Dendritic cell treated with granulocyte-macrophage colony-stimulating factor and Interleukin-4, amounts not matched to agents 40 ng/mL and 50 ng/mL, for 4 days (primary cell): ENCODE measurements around the gene CEMIP2.

Experiments
- H3K27ac Mint-ChIP-seq: one replicate; pipeline ENCODE4 v1.8.0; 2022; ENCODE audit warnings: mild to moderate bottlenecking, mixed read lengths
- H3K27me3 Mint-ChIP-seq: one replicate; pipeline ENCODE4 v1.8.0; 2022; ENCODE audit warnings: mild to moderate bottlenecking, mixed read lengths
- H3K36me3 Mint-ChIP-seq: one replicate; pipeline ENCODE4 v1.8.0; 2022; ENCODE audit warnings: low read depth, mixed read lengths
- H3K4me1 Mint-ChIP-seq: one replicate; pipeline ENCODE4 v1.8.0; 2022; ENCODE audit warnings: low read depth, mixed read lengths
- H3K4me3 Mint-ChIP-seq: one replicate; pipeline ENCODE4 v1.8.0; 2022; ENCODE audit warnings: mild to moderate bottlenecking, moderate library complexity, mixed read lengths
- H3K9me3 Mint-ChIP-seq: one replicate; pipeline ENCODE4 v1.8.0; 2022; ENCODE audit warnings: mixed read lengths
- intact Hi-C: fragments of 100-400 bp; cut with micrococcal nuclease; formaldehyde crosslinking; loops from one replicate; pipeline ENCODE4 v1.15.0; 2022

CEMIP2 gene

DNA sequence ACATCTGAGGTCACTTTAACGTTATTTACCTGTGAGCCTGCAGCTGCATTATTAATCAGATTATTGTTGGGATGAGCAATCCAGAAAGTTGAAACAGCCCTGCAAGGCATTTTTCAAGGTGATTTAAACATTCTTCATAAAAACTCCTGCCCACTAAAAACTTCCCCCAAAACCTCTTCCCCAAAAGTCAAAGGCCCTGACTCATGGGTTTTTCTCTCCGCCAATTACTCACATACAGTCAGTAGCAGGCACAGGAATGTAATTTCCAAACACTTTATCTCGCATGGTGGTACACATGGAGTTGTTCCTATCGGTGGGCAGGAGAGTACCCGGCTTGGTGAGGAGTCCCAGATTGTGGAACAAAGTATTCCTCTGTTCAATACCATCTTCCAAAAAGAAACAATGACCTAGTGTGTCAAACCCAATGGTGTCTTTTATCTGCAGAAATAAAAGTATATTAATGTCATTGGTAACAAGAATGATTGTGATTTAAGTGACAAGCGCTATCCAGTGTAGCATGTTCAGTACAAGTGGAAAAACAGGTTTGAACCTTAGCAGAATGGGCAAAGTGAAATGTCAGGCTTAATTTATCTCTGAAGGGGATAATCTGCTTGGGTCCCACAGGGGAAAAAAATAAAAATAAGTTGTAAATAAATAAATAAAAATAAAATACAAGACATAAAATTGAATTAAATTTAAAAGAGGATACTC, 38.3 kb downstream of the CEMIP2 start:
- intact Hi-C loops: loop anchor here (5.0 kb wide), 1 partner anchor 37 kb away; the partner anchor contains the start of gene CEMIP2
- no peaks in the 10 kb centered on the region for H3K9me3 Mint-ChIP-seq
- no peaks in the 10 kb centered on the region for H3K27me3 Mint-ChIP-seq
- peaks cover 97% of the 10 kb centered on the region for H3K36me3 Mint-ChIP-seq
- peak overlapping the region; percentile 19 for H3K27ac Mint-ChIP-seq
- peaks cover 8% of the 10 kb centered on the region for H3K4me1 Mint-ChIP-seq
- no peak overlapping the region for H3K4me3 Mint-ChIP-seq

- H3K27ac Mint-ChIP-seq: no peak overlapping the region
- peaks cover 8% of the 10 kb centered on the region for H3K4me1 Mint-ChIP-seq
- no peak overlapping the region for H3K4me3 Mint-ChIP-seq
- peaks cover 94% of the 10 kb centered on the region for H3K36me3 Mint-ChIP-seq
- H3K27me3 Mint-ChIP-seq: no peaks in the 10 kb centered on the region
- H3K9me3 Mint-ChIP-seq: no peaks in the 10 kb centered on the region
- intact Hi-C loops: loop anchor here (5.0 kb wide), 1 partner anchor 41 kb away; the partner anchor contains the start of gene CEMIP2
Measured at GRCh38 chr9:71726723-71727122, 41.6 kb downstream of the CEMIP2 start.

DNA sequence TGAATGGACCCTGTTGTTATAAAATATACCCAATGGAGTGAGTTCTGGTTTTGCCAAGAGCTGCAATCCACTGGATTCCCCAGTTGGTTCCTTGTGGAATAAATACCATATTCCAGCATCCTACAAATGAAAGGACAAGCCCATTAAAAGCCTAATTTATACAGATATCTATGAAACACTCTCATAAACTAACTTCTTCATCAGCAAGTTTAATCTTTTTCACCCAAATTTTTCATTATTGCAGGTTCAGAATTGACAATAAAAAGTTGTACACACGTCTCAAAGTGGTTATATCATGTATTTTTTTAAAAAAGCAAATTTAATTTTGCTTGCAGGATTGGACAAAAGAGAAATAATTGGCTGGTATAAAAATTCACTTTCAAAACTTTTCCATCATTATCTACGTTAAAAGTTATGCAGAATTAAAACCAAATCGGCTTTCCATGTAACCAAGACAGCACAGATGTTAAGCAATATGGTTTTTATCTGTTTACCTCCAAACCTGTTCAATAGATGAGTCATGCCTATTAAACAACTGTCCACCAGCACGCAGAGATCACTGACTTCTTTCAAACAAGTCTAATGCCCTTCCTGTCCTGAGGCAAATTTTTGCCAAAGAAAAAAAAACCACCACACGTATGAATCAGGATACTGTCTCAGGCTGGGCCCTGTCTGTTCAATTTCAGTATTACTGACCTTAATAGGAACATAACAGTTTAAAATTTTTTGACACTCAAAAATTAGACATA, 42.5 kb downstream of the CEMIP2 start:
- intact Hi-C loops: loop anchor here (5.0 kb wide), 1 partner anchor 42 kb away; the partner anchor contains the start of gene CEMIP2
- no peak overlapping the region for H3K4me3 Mint-ChIP-seq
- no peaks in the 10 kb centered on the region for H3K27me3 Mint-ChIP-seq
- no peaks in the 10 kb centered on the region for H3K9me3 Mint-ChIP-seq
- H3K27ac Mint-ChIP-seq: no peak overlapping the region
- H3K4me1 Mint-ChIP-seq: peaks cover 8% of the 10 kb centered on the region
- H3K36me3 Mint-ChIP-seq: peaks cover 92% of the 10 kb centered on the region

DNA sequence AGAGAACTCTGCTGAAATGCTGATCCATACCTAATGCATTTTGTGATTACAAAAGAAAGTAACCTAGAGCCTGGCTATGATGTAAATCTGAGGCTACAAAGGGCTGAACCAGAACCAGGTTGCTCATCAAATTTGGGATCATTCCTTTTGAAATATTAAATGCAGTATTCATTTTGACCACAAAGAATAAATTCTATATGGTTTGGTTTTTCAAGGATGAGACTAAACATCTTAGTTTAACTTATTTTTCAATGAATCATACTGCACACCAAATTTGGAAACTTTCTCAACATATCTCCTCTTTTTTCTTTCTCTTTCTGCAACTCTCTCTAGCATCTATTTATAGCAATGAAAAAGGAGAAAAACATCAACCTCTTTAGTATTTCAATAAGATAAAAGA, 46.5 kb downstream of the CEMIP2 start:
- no peak overlapping the region for H3K4me3 Mint-ChIP-seq
- peaks cover 89% of the 10 kb centered on the region for H3K36me3 Mint-ChIP-seq
- H3K9me3 Mint-ChIP-seq: no peaks in the 10 kb centered on the region
- peaks cover 10% of the 10 kb centered on the region for H3K4me1 Mint-ChIP-seq
- intact Hi-C loops: no loop called here
- no peak overlapping the region for H3K27ac Mint-ChIP-seq
- H3K27me3 Mint-ChIP-seq: no peaks in the 10 kb centered on the region

DNA sequence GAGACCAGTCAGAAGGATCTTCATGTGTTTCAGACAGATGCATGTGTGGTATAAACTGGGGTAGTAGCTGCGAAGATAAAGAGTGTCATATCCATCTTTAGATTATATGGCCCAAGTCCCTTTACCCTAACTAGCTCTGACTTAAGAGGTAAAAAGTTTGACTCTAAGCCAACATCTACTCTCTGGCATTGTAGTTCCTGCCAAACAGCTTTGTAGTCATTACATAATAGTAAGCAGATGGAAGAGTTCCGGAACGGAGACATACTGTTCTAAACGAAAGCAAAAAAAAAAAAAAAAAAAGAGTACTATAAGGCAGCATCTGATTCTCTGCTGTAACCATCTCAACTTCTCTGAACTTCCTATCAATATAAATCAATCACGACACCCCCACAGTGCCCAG, 48.8 kb downstream of the CEMIP2 start:
- Mint-ChIP-seq H3K4me3 (no peak overlapping the region), H3K27ac (no peak overlapping the region), H3K9me3 (no peaks in the 10 kb centered on the region), H3K36me3 (peaks cover 84% of the 10 kb centered on the region), H3K4me1 (peaks cover 10% of the 10 kb centered on the region), H3K27me3 (no peaks in the 10 kb centered on the region)
- intact Hi-C loops: loop anchor here (5.0 kb wide), 1 partner anchor 37 kb away; no protein-coding TSS in a partner anchor

DNA sequence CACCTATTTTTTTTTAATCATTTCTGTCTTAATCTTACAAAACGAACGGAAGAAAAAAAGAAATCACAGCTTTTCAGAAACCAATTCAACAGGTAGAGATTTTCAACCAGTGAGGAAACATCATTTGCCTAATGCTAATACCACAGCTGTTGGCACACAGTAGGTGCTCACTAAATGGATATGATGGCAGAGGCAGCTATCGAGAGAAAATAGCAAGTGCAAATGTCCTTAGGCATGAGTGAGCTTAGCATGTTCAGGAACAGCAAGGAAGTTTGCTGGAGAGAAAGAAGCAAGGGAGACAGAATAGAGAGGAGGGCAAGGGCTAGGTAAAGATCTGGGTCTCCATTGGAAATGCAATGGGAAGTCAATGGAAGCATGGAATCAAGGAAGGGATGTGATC, 49.2 kb downstream of the CEMIP2 start:
- Mint-ChIP-seq H3K4me1 (peaks cover 10% of the 10 kb centered on the region), H3K4me3 (no peak overlapping the region), H3K36me3 (peaks cover 84% of the 10 kb centered on the region), H3K27ac (no peak overlapping the region), H3K9me3 (no peaks in the 10 kb centered on the region), H3K27me3 (no peaks in the 10 kb centered on the region)
- intact Hi-C loops: loop anchor here (5.0 kb wide), 1 partner anchor 37 kb away; no protein-coding TSS in a partner anchor

GRCh38 chr9:71716138-71716909, 52.0 kb downstream of the CEMIP2 start:
- Mint-ChIP-seq H3K4me3 (no peak overlapping the region), H3K4me1 (peaks cover 10% of the 10 kb centered on the region), H3K27me3 (no peaks in the 10 kb centered on the region), H3K27ac (no peak overlapping the region), H3K36me3 (peaks cover 89% of the 10 kb centered on the region), H3K9me3 (no peaks in the 10 kb centered on the region)
- intact Hi-C loops: loop anchor here (2.0 to 5.0 kb wide), 2 partner anchors 34 to 112 kb away; no protein-coding TSS in a partner anchor

- no peaks in the 10 kb centered on the region for H3K4me1 Mint-ChIP-seq
- intact Hi-C loops: no loop called here
- no peaks in the 10 kb centered on the region for H3K27me3 Mint-ChIP-seq
- H3K27ac Mint-ChIP-seq: no peak overlapping the region
- H3K36me3 Mint-ChIP-seq: peaks cover 89% of the 10 kb centered on the region
- no peak overlapping the region for H3K4me3 Mint-ChIP-seq
- H3K9me3 Mint-ChIP-seq: no peaks in the 10 kb centered on the region
Measured at GRCh38 chr9:71710856-71711255, 57.5 kb downstream of the CEMIP2 start.

DNA sequence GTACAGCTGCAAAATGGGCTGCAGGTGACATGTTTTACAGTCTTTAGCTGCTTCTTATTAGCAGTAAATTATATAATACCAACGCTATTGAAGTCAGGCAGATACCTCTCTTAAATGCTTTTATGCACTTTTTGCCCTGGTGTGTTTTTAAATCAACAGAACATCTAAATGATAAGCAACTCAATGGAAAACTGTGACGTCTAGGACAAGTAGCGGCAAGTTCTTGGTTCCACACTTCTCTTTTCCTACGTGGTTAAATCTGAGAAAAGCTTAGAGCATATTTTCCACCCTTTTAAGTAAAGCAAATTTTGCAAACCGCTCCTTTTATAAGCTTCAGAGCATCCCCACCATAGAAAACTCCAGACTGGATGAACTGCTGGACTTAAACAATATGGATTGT, 58.1 kb downstream of the CEMIP2 start:
- Mint-ChIP-seq H3K4me1 (no peaks in the 10 kb centered on the region), H3K27me3 (no peaks in the 10 kb centered on the region), H3K4me3 (no peak overlapping the region), H3K27ac (no peak overlapping the region), H3K36me3 (peaks cover 94% of the 10 kb centered on the region), H3K9me3 (no peaks in the 10 kb centered on the region)
- intact Hi-C loops: no loop called here

GRCh38 chr9:71709384-71709783, 58.9 kb downstream of the CEMIP2 start:
- H3K27me3 Mint-ChIP-seq: no peaks in the 10 kb centered on the region
- peaks cover 94% of the 10 kb centered on the region for H3K36me3 Mint-ChIP-seq
- H3K4me3 Mint-ChIP-seq: no peak overlapping the region
- no peaks in the 10 kb centered on the region for H3K4me1 Mint-ChIP-seq
- no peak overlapping the region for H3K27ac Mint-ChIP-seq
- intact Hi-C loops: no loop called here
- no peaks in the 10 kb centered on the region for H3K9me3 Mint-ChIP-seq

GRCh38 chr9:71706176-71706575, 62.1 kb downstream of the CEMIP2 start:
- Mint-ChIP-seq H3K27me3 (no peaks in the 10 kb centered on the region), H3K36me3 (peaks cover 84% of the 10 kb centered on the region), H3K4me3 (no peak overlapping the region), H3K9me3 (no peaks in the 10 kb centered on the region), H3K27ac (no peak overlapping the region), H3K4me1 (no peaks in the 10 kb centered on the region)
- intact Hi-C loops: no loop called here

DNA sequence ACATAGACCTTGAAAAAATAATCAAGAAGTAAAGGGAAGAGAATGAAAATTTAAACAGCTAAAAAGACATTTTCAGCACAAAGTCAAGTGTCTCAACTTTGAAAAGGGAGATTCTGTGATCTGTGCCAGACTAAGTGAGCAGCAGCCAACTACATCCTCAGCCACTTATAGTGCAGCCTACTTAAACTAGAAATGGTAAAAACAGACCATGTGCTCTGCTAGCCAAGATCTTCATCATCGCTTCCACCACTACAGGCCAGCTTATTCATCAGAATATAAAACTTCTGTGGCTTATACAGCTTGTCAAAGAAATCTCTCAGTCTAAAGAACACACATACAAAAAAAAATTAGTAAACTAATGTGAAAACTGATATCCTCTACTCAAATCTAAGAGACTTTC, 63.5 kb downstream of the CEMIP2 start:
- intact Hi-C loops: no loop called here
- Mint-ChIP-seq H3K27ac (no peak overlapping the region), H3K9me3 (no peaks in the 10 kb centered on the region), H3K36me3 (peaks cover 84% of the 10 kb centered on the region), H3K4me1 (no peaks in the 10 kb centered on the region), H3K4me3 (no peak overlapping the region), H3K27me3 (no peaks in the 10 kb centered on the region)

DNA sequence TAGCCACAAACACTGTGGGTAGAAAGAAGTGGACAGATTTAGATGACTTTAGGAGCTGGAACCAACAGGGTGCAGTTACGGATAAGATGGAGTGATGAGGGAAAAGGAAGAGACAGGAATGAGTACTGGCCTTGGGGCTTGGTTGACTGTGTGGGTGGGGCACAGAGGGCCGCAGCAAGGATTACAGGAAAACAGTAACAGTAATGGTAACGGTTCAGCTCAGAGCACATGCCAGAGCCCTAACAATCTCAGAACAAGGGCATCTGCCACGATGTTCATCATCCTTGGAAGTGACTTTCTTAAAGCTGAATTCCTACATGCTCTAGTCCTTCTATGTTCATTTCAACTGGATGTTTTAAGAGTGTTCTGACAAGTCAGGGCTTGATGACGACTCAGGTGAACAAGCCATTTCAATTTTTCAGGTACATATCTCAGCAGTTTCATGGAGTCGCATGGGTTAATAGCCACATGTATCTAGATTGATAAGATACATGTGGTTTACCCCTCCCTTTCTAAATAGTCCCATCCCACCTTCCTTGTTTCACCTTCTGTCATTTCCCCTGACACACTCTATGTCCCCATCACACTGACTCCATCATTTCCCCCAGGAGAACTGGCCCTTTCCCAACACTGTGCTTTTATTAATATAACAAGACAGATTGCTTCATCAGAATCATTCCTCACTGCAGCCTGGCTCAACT, 65.0 kb downstream of the CEMIP2 start:
- Mint-ChIP-seq H3K9me3 (no peaks in the 10 kb centered on the region), H3K4me1 (no peaks in the 10 kb centered on the region), H3K36me3 (peaks cover 84% of the 10 kb centered on the region), H3K27me3 (no peaks in the 10 kb centered on the region), H3K27ac (no peak overlapping the region), H3K4me3 (no peak overlapping the region)
- intact Hi-C loops: no loop called here
